Fibroblast of the aortic adventitia (primary cell): Measurements from ENCODE around the gene CALD1. TPM values are rescaled to one million over a fixed set of nuclear protein-coding genes. Genes with fewer than 3 reads are reported as not detected.
A peak's percentile ranks its signal among the peaks of the same experiment; 100 is the strongest.
"Not testable (repeated sequence)": the region's sequence is repeated elsewhere in the genome, so short reads cannot be mapped to it uniquely, and the experiment has no call there.

Experiments
- DNase-seq: peaks from one replicate; pipeline ENCODE4 v3.0.0-alpha.2; 2010; ENCODE audit warnings: low read depth
- H3K4me3 ChIP-seq: 2 replicates; pipeline ENCODE4 v1.5.1; 2011; ENCODE audit warnings: low read depth, mild to moderate bottlenecking, control low read depth, low read length, moderate library complexity
- CTCF ChIP-seq: IDR thresholded peaks from 2 replicates; pipeline ENCODE4 v1.5.1; 2011; ENCODE audit warnings: mild to moderate bottlenecking, low read length, control low read depth, inconsistent platforms; ENCODE audit not compliant: insufficient read depth
- total RNA-seq: library from RNA; depleted of rRNA; stranded (reverse); fragments of >200 nt; gene quantifications from 2 replicates; pipeline ENCODE4 v1.2.3, GENCODE V29; 2012; ENCODE audit warnings: low replicate concordance

The CALD1 gene
- total RNA-seq, 1 donor, result 201 TPM

GRCh38 chr7:134962270-134962780, 182.9 kb downstream of the CALD1 start:
- no peak overlapping the region for H3K4me3 ChIP-seq
- TF ChIP-seq CTCF, result no peak
- no peak for DNase-seq

DNA sequence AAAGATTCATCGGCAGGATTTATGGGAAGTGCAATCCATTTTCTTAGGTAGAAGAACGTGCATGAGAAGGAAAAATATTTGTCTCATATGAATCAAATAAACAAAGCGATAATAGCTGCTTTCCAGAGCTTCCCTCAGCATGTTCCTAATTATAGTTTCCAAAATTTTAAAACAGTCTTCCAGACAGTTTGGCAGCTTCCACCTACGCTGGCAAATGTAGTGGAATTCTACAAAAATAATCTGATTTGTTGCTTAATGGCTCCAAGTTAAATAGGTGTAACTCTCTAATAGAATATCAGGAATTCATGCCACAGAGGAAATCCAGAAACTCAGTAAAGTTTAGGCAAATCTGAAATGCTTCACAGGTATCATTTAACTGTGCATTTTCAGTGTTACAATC, 183.6 kb downstream of the CALD1 start:
- DNase-seq, result peak; percentile 53
- no peak overlapping the region for H3K4me3 ChIP-seq
- TF ChIP-seq CTCF, result no peak

DNA sequence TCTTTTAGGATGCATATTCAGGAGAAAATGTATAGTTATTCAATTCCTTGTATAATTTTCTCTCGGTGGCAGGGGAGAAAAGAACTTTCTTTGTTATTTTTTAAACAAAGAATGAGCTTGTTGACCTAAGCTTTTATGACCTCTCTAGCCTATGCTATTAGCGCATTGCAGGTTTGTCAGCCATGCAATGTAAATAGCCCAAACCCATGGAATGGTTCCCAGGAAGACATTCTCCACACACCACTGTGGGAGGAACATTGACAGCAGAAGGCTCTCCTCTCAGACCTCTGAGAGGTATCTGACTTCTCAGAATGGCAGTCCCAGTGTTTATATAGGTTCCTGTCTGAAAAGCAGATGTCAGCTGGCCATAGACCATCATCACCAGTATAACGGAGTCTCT, 187.3 kb downstream of the CALD1 start:
- H3K4me3 ChIP-seq, result no peak overlapping the region
- DNase-seq, result no peak
- no peak for TF ChIP-seq CTCF

DNA sequence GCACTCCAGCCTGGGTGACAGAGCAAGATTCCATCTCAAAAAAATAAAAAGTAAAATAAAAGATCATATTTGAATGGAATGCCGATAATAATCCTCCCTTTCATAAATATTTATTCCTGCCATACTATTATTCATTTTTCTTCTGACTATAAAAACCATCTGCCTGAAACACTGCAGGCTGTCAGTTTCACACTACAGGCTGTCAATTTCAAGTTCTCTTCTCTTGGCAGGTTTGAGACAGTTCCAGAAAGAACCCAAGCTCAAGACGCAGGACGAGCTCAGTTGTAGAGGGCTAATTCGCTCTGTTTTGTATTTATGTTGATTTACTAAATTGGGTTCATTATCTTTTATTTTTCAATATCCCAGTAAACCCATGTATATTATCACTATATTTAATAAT, 188.7 kb downstream of the CALD1 start:
- no peak overlapping the region for H3K4me3 ChIP-seq
- no peak for DNase-seq
- TF ChIP-seq CTCF, result no peak

GRCh38 chr7:134981645-134982044, 202.2 kb downstream of the CALD1 start:
- H3K4me3 ChIP-seq, DNase-seq: not testable (repeated sequence)

DNA sequence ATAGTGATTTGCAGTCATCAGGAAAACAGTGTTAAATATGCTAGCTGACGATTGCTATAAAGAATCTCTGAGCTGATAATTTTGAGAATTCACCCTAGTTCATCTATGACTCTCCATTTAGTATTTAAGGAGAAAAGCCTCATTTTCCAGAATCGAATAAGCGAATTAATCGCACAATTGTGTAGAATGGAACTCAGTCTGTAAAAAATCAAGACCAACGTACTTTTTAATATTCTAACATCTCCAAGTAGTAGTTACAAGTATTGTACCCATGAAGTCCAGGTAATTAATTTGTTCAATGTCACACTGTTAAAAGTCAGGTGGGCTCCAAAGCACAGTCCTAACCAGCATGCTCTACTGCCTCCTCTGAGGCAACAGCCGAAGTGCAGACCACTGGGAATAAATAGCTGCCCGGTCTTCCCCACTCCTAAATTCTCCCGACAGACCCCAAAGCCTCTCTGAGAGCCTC, 206.5 kb downstream of the CALD1 start:
- TF ChIP-seq CTCF, result peak; percentile 30
- peak overlapping the region; percentile 87 for H3K4me3 ChIP-seq
- no peak for DNase-seq

DNA sequence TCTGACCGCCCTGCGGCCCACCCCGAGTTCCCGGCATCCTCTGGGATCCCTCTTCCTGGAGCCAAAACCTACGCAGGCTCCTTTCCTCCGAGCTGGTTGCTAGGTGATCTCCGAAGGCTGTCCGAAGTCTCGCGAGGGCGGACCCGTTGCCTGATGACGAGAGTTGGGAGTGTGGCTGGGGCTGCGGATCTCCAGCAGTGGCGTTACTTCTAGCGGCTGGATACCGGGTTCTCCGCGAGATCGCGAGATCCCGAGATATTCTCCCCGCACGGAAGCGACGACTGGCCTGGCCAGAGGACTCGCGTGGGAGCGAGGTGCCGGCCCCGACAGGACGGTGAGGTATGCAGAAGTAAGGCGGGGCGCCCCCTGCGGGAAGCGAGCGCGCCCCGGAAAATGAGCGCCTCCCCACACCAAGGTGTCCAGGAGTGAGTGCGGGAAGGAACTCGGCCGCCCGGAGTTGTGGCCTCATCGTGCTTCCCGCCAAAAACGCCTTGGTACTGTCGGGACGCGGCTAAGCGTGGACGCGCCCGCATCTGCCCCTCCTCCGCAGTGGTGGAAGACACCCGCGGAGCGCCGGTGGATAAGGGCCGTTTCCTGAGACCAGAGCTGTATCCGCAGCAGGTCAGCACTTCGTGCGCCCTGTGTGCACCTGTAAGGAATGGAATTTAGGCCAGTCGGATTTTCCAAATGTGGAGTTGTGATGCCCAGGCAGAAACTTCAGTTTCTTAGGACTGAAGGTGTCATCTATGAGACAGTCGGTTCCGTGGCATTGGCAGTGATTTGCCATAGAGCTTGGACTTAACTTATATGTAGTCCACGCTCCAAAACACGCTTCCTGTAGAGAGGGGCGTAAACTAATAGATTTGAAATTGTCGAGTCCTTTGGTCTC, 207.2 kb downstream of the CALD1 start, which contains the start of gene AGBL3:
Gene AGBL3, plus strand, starts transcription at position 146 of the 889 bp plus-strand sequence. CDS start 1,426 bp downstream, outside the sequence.
- peak; percentile 68 for TF ChIP-seq CTCF
- H3K4me3 ChIP-seq, result peak within 1 kb of the TSS; percentile 87
- peak; percentile 97 for DNase-seq
